GM19324 (cell line): Measurements from ENCODE around the gene MICU1.
"Not testable (repeated sequence)": the region's sequence is repeated elsewhere in the genome, so short reads cannot be mapped to it uniquely, and the experiment has no call there.

Experiments
- ATAC-seq: cut with Tn5 transposase; IDR thresholded peaks from one replicate; pipeline ENCODE4 v1.9.1; 2021; ENCODE audit warnings: mild to moderate bottlenecking, moderate library complexity; ENCODE audit not compliant: unreplicated experiment, low FRiP score

The MICU1 gene

GRCh38 chr10:72461085-72461484 lies 164.8 kb downstream of the MICU1 start:
- no peak for ATAC-seq

GRCh38 chr10:72460284-72460876 lies 165.5 kb downstream of the MICU1 start:
- ATAC-seq = no peak

- ATAC-seq = no peak
These were observed 166.6 kb downstream of the MICU1 start for GRCh38 chr10:72459301-72459700.

GRCh38 chr10:72455889-72456595 lies 169.8 kb downstream of the MICU1 start:
- ATAC-seq = no peak

GRCh38 chr10:72449941-72450441 lies 175.9 kb downstream of the MICU1 start:
- no peak for ATAC-seq

- ATAC-seq = no peak
These were observed 180.0 kb downstream of the MICU1 start for GRCh38 chr10:72445851-72446250.

- ATAC-seq = not testable (repeated sequence)
These were observed 182.9 kb downstream of the MICU1 start for GRCh38 chr10:72442969-72443368.

GRCh38 chr10:72435570-72435969 lies 190.3 kb downstream of the MICU1 start:
- no peak for ATAC-seq

- ATAC-seq = not testable (repeated sequence)
These were observed 194.9 kb downstream of the MICU1 start for GRCh38 chr10:72430936-72431335.

- ATAC-seq = no peak
These were observed 195.9 kb downstream of the MICU1 start for GRCh38 chr10:72429931-72430330.

- no peak for ATAC-seq
These were observed 198.9 kb downstream of the MICU1 start for GRCh38 chr10:72426986-72427385.

GRCh38 chr10:72425133-72425532 lies 200.7 kb downstream of the MICU1 start:
- ATAC-seq = no peak

- no peak for ATAC-seq
These were observed 201.3 kb downstream of the MICU1 start for GRCh38 chr10:72424561-72424960.

GRCh38 chr10:72423426-72423825 lies 202.5 kb downstream of the MICU1 start:
- ATAC-seq = no peak

- ATAC-seq = no peak
These were observed 203.9 kb downstream of the MICU1 start for GRCh38 chr10:72421885-72422540.

- ATAC-seq = no peak
These were observed 206.6 kb downstream of the MICU1 start for GRCh38 chr10:72419241-72419640.

GRCh38 chr10:72418679-72419078 lies 207.2 kb downstream of the MICU1 start:
- ATAC-seq = no peak

- ATAC-seq = no peak
These were observed 207.9 kb downstream of the MICU1 start for GRCh38 chr10:72417971-72418370.

GRCh38 chr10:72416661-72417060 lies 209.2 kb downstream of the MICU1 start:
- ATAC-seq = no peak

- ATAC-seq = no peak
These were observed 211.2 kb downstream of the MICU1 start for GRCh38 chr10:72414642-72415041.

- ATAC-seq = no peak
These were observed 216.7 kb downstream of the MICU1 start for GRCh38 chr10:72409167-72409566.
